ENCODE data around the gene UQCC3. TPM values are rescaled to one million over a fixed set of nuclear protein-coding genes. Genes with fewer than 3 reads are reported as not detected.

UQCC3 gene
- total and polyA plus RNA-seq, 7 donors, result 5.2 to 16.5 (median 8.1) TPM

DNA sequence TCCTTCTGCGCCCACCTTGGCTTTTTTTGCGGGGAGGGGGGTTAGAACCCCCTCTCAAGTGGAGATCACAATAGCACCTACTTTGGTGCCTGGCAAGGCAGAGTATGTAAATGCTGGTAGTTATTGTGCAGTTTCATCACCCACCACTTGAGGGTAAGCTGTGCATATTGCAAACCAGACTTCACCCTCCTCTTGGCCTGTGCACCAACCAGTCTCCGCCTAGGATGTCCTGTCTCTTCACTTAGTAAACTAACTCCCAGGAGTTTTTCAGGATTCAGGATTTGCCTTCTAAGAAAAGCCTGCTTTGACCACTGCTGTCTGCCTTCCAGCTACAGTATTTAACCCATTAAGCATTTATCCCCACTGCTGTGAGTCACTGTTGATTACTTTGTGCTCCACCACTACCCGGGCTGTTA lies 9.4 kb downstream of the UQCC3 start:
- Histone ChIP-seq H3K4me3 (no peak overlapping the region), H3K9me3 (no peaks in the 10 kb centered on the region), H3K27me3 (ENCODE audit: insufficient read depth in 3 of 3, low read length in 2 of 3) (no peaks in the 10 kb centered on the region), H3K4me1 (peaks cover 32% of the 10 kb centered on the region), H3K36me3 (ENCODE audit: insufficient read depth in 1 of 2, low read depth in 1 of 2) (peaks cover 6 to 24% of the 10 kb centered on the region in 2 donors), H3K27ac (peak overlapping the region; percentile 91)
- 43 to 49% (median 44%) methylated on average over 4 of the region's 4 CpGs for WGBS, 3 donors
- intact Hi-C loops (cut with DNase I), result loop anchor here in 1 of 2 donors (2.0 kb wide), 1 partner anchor 14 kb away; no protein-coding TSS in a partner anchor
- peak; percentile 51 to 71 for DNase-seq
- ATAC-seq, result peak; percentile 63 to 74 (median 70)
- TF ChIP-seq, protein P1, sequence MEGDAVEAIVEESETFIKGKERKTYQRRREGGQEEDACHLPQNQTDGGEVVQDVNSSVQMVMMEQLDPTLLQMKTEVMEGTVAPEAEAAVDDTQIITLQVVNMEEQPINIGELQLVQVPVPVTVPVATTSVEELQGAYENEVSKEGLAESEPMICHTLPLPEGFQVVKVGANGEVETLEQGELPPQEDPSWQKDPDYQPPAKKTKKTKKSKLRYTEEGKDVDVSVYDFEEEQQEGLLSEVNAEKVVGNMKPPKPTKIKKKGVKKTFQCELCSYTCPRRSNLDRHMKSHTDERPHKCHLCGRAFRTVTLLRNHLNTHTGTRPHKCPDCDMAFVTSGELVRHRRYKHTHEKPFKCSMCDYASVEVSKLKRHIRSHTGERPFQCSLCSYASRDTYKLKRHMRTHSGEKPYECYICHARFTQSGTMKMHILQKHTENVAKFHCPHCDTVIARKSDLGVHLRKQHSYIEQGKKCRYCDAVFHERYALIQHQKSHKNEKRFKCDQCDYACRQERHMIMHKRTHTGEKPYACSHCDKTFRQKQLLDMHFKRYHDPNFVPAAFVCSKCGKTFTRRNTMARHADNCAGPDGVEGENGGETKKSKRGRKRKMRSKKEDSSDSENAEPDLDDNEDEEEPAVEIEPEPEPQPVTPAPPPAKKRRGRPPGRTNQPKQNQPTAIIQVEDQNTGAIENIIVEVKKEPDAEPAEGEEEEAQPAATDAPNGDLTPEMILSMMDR (IDR thresholded peaks at IDR 0.05), result peak; percentile 54

DNA sequence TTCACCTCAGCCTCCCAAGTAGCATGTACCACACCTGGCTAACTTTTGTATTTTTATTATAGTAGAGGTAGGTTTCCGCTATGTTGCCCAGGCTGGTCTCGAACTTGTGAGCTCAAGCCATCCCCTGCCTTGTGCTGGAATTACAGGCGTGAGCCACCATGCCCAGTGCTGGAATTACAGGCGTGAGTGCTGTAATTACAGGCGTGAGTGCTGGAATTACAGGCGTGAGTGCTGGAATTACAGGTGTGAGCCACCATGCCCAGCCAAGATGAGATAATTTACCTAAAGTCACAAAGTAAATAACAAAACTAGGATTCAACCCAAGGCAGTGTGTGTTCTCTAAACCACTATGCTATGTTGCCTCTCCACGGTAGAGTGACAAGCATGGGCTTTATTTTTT lies 11.0 kb downstream of the UQCC3 start:
- Histone ChIP-seq H3K4me3 (no peak overlapping the region), H3K27ac (no peak overlapping the region), H3K36me3 (ENCODE audit: insufficient read depth in 1 of 2, low read depth in 1 of 2) (peaks cover 0 to 7% of the 10 kb centered on the region in 2 donors), H3K4me1 (peaks cover 20% of the 10 kb centered on the region), H3K27me3 (ENCODE audit: insufficient read depth in 3 of 3, low read length in 2 of 3) (no peaks in the 10 kb centered on the region), H3K9me3 (no peaks in the 10 kb centered on the region)
- DNase-seq, result no peak
- 88 to 92% (median 89%) methylated on average over 7 of the region's 7 CpGs for WGBS, 3 donors
- no peak for ATAC-seq
- TF ChIP-seq, protein P1 (IDR thresholded peaks at IDR 0.05), result no peak
- intact Hi-C loops (cut with DNase I), result no loop called here

DNA sequence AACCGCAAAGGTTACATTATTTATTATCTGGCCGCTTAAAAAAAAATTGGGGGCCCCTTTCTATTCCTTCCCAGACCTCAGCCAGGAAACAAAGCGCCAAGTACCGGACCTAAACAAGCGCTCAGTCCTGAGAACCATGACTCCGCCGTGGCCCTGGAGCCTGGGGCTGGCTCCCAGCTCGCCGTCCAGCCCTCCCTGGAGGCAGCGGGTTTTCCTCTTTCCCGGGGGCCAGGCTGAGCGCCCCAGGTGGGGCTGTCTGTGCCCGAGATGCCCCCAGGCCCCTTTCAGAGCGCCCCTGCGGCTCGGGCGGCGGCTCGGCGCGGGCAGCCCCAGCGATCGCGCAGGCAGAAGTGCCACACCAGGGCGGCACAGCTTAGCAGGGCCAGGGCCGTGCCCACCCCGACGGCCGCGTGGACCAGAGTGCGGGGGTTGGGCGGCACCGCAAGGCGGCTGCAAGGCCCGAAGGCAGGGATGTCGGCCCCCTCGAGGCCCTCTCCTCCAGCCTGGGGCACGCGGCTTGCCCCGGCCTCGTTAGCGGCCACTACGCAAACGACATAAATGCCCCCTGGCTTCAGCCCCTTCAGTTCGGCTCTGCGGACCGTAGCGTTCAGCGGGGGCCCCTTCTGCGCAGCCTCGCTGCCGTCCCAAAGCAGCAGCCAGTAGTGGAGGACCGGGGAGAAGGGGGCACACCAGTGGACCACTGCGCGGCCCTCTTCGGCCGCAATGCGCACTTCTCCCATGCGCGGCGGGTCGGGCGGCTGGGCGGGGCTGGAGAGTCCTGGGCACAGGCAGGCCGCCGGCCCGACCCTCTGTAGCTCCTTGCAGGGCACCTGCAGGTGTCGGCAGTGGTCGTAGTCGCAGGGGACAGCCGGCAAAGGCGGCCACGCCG lies 16.3 kb downstream of the UQCC3 start:
- H3K4me3 ChIP-seq, result peak overlapping the region; percentile 43

DNA sequence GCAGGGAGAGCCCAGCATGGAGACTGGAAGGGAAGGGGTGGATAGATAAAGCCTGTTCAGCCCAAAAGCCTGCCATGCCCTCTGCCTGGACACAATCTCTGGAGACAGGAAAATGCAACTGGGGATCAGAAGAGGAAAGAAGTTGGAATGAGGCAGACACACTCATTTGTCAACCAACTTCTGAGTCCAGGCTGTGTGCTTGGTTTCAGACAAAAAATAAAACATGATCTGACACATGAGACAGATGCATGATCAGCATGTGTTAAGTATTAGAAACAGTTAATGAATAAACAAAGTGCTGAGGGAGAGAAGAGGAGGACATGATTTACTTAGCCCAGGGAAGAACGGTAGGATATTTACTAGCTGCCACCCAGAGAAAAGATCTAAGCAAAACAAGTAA lies 17.0 kb downstream of the UQCC3 start:
- Histone ChIP-seq H3K36me3 (ENCODE audit: insufficient read depth in 1 of 2, low read depth in 1 of 2) (peaks cover 0 to 38% of the 10 kb centered on the region in 2 donors), H3K9me3 (no peaks in the 10 kb centered on the region), H3K27me3 (ENCODE audit: insufficient read depth in 3 of 3, low read length in 2 of 3) (no peaks in the 10 kb centered on the region), H3K27ac (no peak overlapping the region), H3K4me1 (no peaks in the 10 kb centered on the region), H3K4me3 (peak overlapping the region; percentile 43)
- 22 to 29% (median 25%) methylated on average over 1 of the region's 1 CpG for WGBS, 3 donors
- ATAC-seq, result peak in 1 of 4 donors; percentile 15
- no peak for DNase-seq
- TF ChIP-seq, protein P1 (IDR thresholded peaks at IDR 0.05), result no peak
- intact Hi-C loops (cut with DNase I), result no loop called here

More for the DNA sequence above, 16.3 kb downstream of the UQCC3 start:
- DNase-seq (peak in 1 of 2 donors; percentile 27), ATAC-seq (peak in 3 of 4 donors; percentile 12 to 26 (median 13))
- H3K4me1 ChIP-seq, result no peaks in the 10 kb centered on the region
- no peaks in the 10 kb centered on the region for H3K27me3 ChIP-seq (ENCODE audit: insufficient read depth in 3 of 3, low read length in 2 of 3)
- peaks cover 0 to 31% of the 10 kb centered on the region in 2 donors for H3K36me3 ChIP-seq (ENCODE audit: insufficient read depth in 1 of 2, low read depth in 1 of 2)
- intact Hi-C loops (cut with DNase I), result no loop called here
- WGBS, 3 donors, result 48 to 61% (median 51%) methylated on average over 68 to 74 of the region's 74 CpGs
- TF ChIP-seq, protein P1 (IDR thresholded peaks at IDR 0.05), result no peak
- H3K27ac ChIP-seq, result no peak overlapping the region
- no peaks in the 10 kb centered on the region for H3K9me3 ChIP-seq

All from psoas muscle (tissue), 8 donors.